NCI-H345 treated with DMSO at 0.1 percent for 48 hours (cell line): Measurements from ENCODE around the gene FAM184B.

ENCODE experiments used
- DNase-seq: peaks from one replicate; lab custom pipeline; 2025; ENCODE audit not compliant: unreplicated experiment; lab: John Stamatoyannopoulos, UW

FAM184B gene

DNA sequence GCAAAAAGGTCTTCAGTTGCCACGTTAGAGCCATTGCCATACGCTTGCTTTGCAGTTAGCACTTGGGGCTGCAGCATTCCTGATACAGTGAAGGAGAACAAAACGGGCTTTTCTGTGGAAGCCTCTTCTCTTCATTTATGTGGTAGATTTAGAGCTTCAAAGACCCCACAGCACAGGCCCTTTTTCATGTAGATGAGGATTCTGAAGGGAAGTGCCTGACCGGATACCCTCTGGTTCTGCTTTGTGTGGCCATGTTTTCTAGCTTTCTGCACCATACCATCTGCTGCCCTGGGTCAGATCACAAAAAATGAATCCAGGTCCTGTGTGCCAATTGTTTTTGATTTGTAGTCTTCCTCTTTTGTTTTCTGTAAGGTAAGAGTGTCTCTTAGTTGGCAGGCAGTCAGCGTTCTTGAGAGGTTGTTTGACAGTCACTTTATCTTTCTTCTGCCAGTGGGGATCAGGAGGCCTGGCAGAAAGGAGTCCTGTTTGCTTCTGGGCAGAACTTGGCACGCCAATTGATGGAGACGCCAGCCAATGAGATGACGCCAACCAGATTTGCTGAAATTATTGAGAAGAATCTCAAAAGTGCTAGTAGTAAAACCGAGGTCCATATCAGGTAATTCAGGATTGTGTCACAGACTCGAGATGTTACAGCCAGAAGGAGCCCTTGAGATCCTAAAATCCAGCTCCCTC lies 196.8 kb downstream of the FAM184B start:
- DNase-seq, result no peak

DNA sequence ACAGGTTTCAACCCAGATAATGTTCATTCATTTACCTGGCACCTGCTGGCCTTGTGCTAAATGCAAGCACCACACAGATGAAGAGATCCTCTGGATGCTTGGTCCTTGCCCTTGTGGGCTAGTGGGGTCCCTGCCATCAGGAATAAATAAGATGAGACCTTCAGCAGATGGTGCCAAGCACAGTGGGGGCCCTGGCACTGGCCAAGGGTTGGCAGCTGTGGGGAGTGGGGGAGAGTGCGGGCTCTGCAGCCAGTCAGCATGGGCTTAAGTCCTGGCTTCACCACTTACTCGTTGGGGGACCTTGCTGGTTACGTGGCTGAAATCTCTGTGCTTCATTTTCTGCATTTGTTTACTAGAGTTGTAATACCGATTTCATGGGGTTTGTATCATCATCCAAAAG lies 197.5 kb downstream of the FAM184B start:
- DNase-seq, result no peak

DNA sequence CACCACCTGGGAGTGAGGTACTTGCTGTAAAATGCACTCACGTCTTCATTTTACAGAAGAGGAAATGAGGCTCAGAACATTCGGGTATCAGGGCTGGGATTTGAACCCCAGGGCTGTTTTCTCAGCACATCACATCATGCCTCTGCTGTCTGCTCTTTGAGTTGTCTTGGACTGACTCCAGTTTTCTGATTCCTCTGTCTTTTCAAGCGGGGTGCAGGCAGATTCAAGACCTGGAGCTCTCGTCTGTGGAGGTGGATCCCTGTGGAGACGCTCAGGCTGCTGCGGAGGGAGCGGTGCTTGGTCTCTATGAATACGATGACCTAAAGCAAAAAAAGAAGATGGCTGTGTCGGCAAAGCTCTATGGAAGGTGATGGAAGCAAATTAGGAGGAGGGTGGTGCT lies 198.1 kb downstream of the FAM184B start:
- DNase-seq, result no peak

DNA sequence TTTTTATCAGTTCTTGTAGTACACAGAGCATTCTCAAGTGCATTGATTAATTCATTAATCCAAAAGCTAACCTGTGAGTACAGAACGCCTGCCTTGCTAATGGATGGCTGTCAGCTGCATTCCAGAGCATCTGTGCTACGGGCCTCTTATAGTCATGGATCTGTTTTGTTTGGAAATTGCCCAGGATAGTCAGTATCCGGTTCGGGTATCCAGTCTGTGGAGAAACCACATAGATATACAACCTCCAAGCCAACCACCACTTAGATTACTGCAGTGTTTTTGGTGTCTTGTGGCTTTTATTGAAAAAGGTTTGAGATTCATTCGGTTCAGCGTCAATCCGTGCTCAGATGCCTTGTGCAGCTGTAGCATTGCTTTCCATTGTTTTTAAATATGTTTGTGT lies 200.5 kb downstream of the FAM184B start:
- no peak for DNase-seq
